ENCODE measurements around the gene MICU1.

- TF ChIP-seq CTCF (IDR thresholded peaks at IDR 0.05) (no peak), NR2C2 (CRISPR knock-in tag; IDR thresholded peaks at IDR 0.05) (no peak), TEAD1 (CRISPR knock-in tag; IDR thresholded peaks at IDR 0.05) (no peak), JUN (CRISPR knock-in tag; IDR thresholded peaks at IDR 0.05) (no peak)
These were observed 169.8 kb downstream of the MICU1 start for GRCh38 chr10:72455889-72456595.
